Neural progenitor cell (in vitro differentiated cells): ENCODE results near the gene PDRG1. TPM values are rescaled to one million over a fixed set of nuclear protein-coding genes. Genes with fewer than 3 reads are reported as not detected.

ENCODE experiments used
- DNase-seq: peaks from one replicate; pipeline ENCODE4 v3.0.0-alpha.2; 2016; ENCODE audit warnings: low spot score
- H2AFZ ChIP-seq: fragments of 200-600 bp; sonication (generic); replicated peaks from 2 replicates; pipeline ENCODE4 v1.6.1; 2016; ENCODE audit warnings: antibody characterized with exemption
- H3F3A ChIP-seq: fragments of 200-600 bp; sonication (generic); 2 replicates; pipeline ENCODE4 v1.6.1; 2016; ENCODE audit warnings: antibody characterized with exemption, low read depth
- H3K27ac ChIP-seq: fragments of 200-600 bp; sonication (generic); 2 replicates; pipeline ENCODE4 v1.5.1; 2016; ENCODE audit warnings: mild to moderate bottlenecking
- H3K27me3 ChIP-seq: fragments of 200-600 bp; sonication (generic); 2 replicates; pipeline ENCODE4 v1.6.1; 2016; ENCODE audit warnings: mild to moderate bottlenecking, moderate library complexity
- H3K36me3 ChIP-seq: fragments of 200-600 bp; sonication (generic); 2 replicates; pipeline ENCODE4 v1.5.1; 2016
- H3K4me1 ChIP-seq: fragments of 200-600 bp; sonication (generic); 2 replicates; pipeline ENCODE4 v1.6.1; 2016; ENCODE audit warnings: mixed run types
- H3K4me2 ChIP-seq: fragments of 200-600 bp; sonication (generic); 2 replicates; pipeline ENCODE4 v1.6.1; 2016
- H3K4me3 ChIP-seq: fragments of 200-600 bp; sonication (generic); 2 replicates; pipeline ENCODE4 v1.5.1; 2016
- H3K79me2 ChIP-seq: fragments of 200-600 bp; sonication (generic); 2 replicates; pipeline ENCODE4 v1.6.1; 2016; ENCODE audit warnings: low read depth
- H3K9ac ChIP-seq: fragments of 200-600 bp; sonication (generic); 2 replicates; pipeline ENCODE4 v1.6.1; 2016
- H3K9me3 ChIP-seq: fragments of 200-600 bp; sonication (generic); 2 replicates; pipeline ENCODE4 v1.5.1; 2016; ENCODE audit warnings: low read depth
- H4K20me1 ChIP-seq: fragments of 200-600 bp; sonication (generic); 2 replicates; pipeline ENCODE4 v1.6.1; 2016; ENCODE audit warnings: low read depth
- H3K27ac Mint-ChIP-seq: 3 replicates; pipeline ENCODE4 v1.8.0; 2021; ENCODE audit warnings: mixed read lengths
- H3K27me3 Mint-ChIP-seq: 2 replicates; pipeline ENCODE4 v1.8.0; 2022; ENCODE audit warnings: low read depth, mild to moderate bottlenecking, inconsistent platforms, moderate library complexity, mixed read lengths; ENCODE audit not compliant: insufficient read depth
- H3K36me3 Mint-ChIP-seq: 3 replicates; pipeline ENCODE4 v1.8.0; 2021; ENCODE audit warnings: mixed read lengths
- H3K4me1 Mint-ChIP-seq: 3 replicates; pipeline ENCODE4 v1.8.0; 2021; ENCODE audit warnings: mixed read lengths
- H3K4me3 Mint-ChIP-seq: 3 replicates; pipeline ENCODE4 v1.8.0; 2021; ENCODE audit warnings: mild to moderate bottlenecking, moderate library complexity, mixed read lengths
- H3K9me3 Mint-ChIP-seq: 3 replicates; pipeline ENCODE4 v1.8.0; 2020; ENCODE audit warnings: mixed read lengths
- EZH2 ChIP-seq: fragments of 200-600 bp; sonication (generic); IDR thresholded peaks from 2 replicates; pipeline ENCODE4 v1.6.1; 2017; ENCODE audit warnings: antibody characterized with exemption, mild to moderate bottlenecking, moderate library complexity
- EZH2phosphoT487 ChIP-seq: fragments of 200-600 bp; sonication (generic); IDR thresholded peaks from 2 replicates; pipeline ENCODE4 v1.6.1; 2017; ENCODE audit warnings: antibody characterized with exemption
- total RNA-seq: library from RNA; depleted of rRNA; stranded (reverse); fragments of >200 nt; gene quantifications from 2 replicates; pipeline ENCODE4 v1.2.3, GENCODE V29; 2015; ENCODE audit warnings: low replicate concordance
- TF ChIP-seq, protein P1 (sequence below): fragments of 200-600 bp; sonication (generic); IDR thresholded peaks from 2 replicates; pipeline ENCODE4 v1.5.1; 2017; ENCODE audit warnings: antibody characterized with exemption, mild to moderate bottlenecking

PDRG1 gene
- total RNA-seq, 1 donor from 2014 or later, result 11.1 TPM

DNA sequence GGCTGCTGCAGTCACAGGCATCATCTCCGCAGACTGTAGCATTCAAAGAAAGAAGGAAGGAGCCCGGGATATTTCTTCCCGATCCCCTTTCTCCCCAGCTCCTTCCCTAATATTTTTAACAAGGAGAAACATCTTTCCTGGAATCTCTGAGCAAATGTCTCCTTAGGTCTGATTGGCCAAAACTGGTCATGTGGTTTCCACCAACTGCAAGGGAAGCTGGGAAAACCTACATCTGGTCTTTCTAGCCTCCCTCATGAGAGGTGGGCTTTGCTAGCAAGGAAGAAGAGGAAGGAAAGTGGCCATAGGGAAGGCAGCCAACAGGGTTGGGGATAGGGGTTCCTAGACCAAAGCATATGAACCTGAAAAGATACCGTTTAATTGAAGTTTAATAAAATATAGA lies 35.1 kb downstream of the PDRG1 start:
- peaks cover 2% of the 10 kb centered on the region for H3K9me3 Mint-ChIP-seq
- no peak overlapping the region for H3K4me2 ChIP-seq
- peaks cover 30% of the 10 kb centered on the region for H3K4me1 Mint-ChIP-seq

DNA sequence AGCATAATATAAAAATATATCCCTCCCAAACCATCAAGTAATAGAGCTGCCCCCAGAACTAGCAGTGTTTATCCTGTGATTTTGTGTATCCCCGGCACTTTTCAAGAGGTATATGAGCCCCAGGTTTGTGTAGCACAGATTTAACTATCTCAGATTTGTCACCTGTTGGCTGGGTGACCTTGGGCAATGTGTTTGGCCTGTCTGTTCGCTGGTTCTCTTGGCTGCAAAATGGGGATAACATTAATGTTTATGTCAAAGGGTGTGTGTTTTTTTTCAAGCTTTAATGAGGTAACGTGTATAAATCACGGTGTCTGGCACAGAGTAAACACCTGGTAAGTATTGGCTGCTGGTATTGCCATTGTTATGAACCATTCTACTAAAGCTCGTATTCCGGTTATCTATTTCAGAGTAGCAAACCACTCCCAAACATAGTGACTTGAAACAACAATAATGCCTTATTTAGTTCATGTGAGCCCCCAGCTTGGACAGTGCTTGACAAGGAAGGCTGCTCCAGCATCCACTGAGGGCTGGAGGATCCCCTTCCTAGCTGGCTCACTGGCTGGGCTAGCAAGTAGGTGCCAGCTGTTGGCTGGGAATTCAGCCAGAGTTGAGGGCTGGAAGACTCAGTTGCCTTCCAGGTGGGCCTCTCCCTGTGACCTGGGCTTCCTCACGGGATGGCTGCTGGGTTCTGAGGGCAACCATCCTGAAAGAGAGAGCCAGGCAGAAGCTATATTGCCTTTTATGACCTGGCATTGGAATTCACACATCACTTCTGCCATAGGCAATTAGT lies 36.2 kb downstream of the PDRG1 start:
- Histone ChIP-seq H3K9ac (no peak overlapping the region), H3K36me3 (no peaks in the 10 kb centered on the region), H3K79me2 (no peaks in the 10 kb centered on the region), H3K4me3 (no peak overlapping the region), H4K20me1 (no peaks in the 10 kb centered on the region), H3K27ac (no peak overlapping the region), H2AFZ (no peak overlapping the region), H3K4me1 (peaks cover 17% of the 10 kb centered on the region), H3F3A (peaks cover 14% of the 10 kb centered on the region), H3K9me3 (no peaks in the 10 kb centered on the region), H3K27me3 (no peaks in the 10 kb centered on the region), H3K4me2 (no peak overlapping the region)
- no peak overlapping the region for H3K27ac Mint-ChIP-seq
- H3K9me3 Mint-ChIP-seq, result peaks cover under 1% of the 10 kb centered on the region
- no peak overlapping the region for H3K4me3 Mint-ChIP-seq
- H3K27me3 Mint-ChIP-seq, result peaks cover 12% of the 10 kb centered on the region
- H3K4me1 Mint-ChIP-seq, result peaks cover 30% of the 10 kb centered on the region
- no peak for DNase-seq
- H3K36me3 Mint-ChIP-seq, result no peaks in the 10 kb centered on the region
- TF ChIP-seq, protein P1, sequence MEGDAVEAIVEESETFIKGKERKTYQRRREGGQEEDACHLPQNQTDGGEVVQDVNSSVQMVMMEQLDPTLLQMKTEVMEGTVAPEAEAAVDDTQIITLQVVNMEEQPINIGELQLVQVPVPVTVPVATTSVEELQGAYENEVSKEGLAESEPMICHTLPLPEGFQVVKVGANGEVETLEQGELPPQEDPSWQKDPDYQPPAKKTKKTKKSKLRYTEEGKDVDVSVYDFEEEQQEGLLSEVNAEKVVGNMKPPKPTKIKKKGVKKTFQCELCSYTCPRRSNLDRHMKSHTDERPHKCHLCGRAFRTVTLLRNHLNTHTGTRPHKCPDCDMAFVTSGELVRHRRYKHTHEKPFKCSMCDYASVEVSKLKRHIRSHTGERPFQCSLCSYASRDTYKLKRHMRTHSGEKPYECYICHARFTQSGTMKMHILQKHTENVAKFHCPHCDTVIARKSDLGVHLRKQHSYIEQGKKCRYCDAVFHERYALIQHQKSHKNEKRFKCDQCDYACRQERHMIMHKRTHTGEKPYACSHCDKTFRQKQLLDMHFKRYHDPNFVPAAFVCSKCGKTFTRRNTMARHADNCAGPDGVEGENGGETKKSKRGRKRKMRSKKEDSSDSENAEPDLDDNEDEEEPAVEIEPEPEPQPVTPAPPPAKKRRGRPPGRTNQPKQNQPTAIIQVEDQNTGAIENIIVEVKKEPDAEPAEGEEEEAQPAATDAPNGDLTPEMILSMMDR, result no peak
- TF ChIP-seq EZH2phosphoT487 (no peak), EZH2 (no peak)

More for the DNA sequence above, 35.1 kb downstream of the PDRG1 start:
- no peaks in the 10 kb centered on the region for H3K9me3 ChIP-seq
- H3K79me2 ChIP-seq, result no peaks in the 10 kb centered on the region
- no peak overlapping the region for H2AFZ ChIP-seq
- no peaks in the 10 kb centered on the region for H3K27me3 ChIP-seq
- H3K27ac ChIP-seq, result no peak overlapping the region
- H3K36me3 ChIP-seq, result no peaks in the 10 kb centered on the region
- no peak overlapping the region for H3K9ac ChIP-seq
- peaks cover 9% of the 10 kb centered on the region for H3K4me1 ChIP-seq
- no peak for DNase-seq
- Mint-ChIP-seq H3K36me3 (no peaks in the 10 kb centered on the region), H3K27ac (no peak overlapping the region), H3K27me3 (peaks cover 13% of the 10 kb centered on the region), H3K4me3 (no peak overlapping the region)
- no peak for TF ChIP-seq EZH2
- TF ChIP-seq EZH2phosphoT487, result no peak
- TF ChIP-seq, protein P1, result no peak
- no peaks in the 10 kb centered on the region for H4K20me1 ChIP-seq
- H3F3A ChIP-seq, result peaks cover 5% of the 10 kb centered on the region
- no peak overlapping the region for H3K4me3 ChIP-seq

DNA sequence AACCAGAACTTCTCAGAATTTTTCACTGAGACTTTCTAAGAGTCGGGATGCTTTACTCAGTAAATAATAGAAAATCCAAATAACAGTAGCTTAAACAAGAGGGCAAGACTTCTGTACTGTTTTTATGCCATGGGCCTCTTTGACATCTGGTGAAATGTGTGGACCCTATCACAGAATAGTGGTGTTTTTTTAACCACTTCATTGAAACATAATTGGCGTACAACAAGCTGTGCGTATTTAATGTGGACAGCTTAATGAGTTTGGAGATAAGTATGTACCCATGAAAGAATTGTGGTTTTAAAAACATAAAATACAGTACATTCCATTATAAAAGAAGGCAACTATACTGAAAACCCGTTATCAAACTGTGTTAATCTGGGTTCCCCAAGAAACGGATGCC lies 37.7 kb downstream of the PDRG1 start:
- Histone ChIP-seq H3K4me2 (no peak overlapping the region), H4K20me1 (no peaks in the 10 kb centered on the region), H3K9ac (no peak overlapping the region), H3K27ac (no peak overlapping the region), H2AFZ (no peak overlapping the region), H3K4me3 (no peak overlapping the region), H3K36me3 (no peaks in the 10 kb centered on the region), H3F3A (peaks cover 14% of the 10 kb centered on the region), H3K4me1 (peaks cover 17% of the 10 kb centered on the region), H3K9me3 (no peaks in the 10 kb centered on the region), H3K27me3 (no peaks in the 10 kb centered on the region), H3K79me2 (no peaks in the 10 kb centered on the region)
- DNase-seq, result no peak
- no peak overlapping the region for H3K4me3 Mint-ChIP-seq
- H3K4me1 Mint-ChIP-seq, result peaks cover 20% of the 10 kb centered on the region
- H3K9me3 Mint-ChIP-seq, result no peaks in the 10 kb centered on the region
- no peaks in the 10 kb centered on the region for H3K36me3 Mint-ChIP-seq
- no peak overlapping the region for H3K27ac Mint-ChIP-seq
- peaks cover 4% of the 10 kb centered on the region for H3K27me3 Mint-ChIP-seq
- no peak for TF ChIP-seq EZH2

DNA sequence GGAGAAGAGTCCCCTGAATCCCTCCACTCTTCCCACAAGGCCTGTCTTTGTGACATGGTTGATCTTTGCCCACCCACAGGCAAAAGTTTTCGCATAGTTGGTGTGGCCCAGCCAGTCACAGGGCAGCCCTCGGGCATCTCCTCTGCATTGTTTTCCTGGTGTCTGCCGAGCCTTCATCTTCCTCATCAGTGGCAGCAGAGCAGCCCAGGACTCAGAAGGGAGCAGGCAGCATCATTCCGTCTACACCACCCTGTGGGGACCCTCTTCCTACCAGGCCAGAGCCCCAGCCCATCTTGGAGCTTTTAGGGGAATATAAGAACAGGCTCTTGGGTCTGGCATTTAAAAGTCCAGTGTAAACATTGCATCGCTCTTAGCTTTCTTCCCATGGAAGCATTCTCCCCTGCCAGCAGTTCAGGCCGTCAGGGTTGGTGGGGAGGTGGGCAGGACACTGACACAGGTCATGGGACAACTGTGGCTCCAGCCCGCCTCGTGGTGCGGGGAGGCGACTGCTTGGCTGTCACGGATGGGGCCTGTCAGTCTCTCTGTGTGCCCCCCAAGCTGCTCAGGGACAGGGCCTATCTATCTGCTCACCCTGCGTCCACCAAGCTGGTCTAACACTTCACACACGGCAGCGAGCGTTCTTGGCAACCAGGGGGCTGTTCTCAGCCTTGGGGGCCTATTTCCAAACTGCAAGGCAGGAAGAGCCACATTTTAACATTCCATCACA lies 38.3 kb downstream of the PDRG1 start:
- Histone ChIP-seq H3K79me2 (no peaks in the 10 kb centered on the region), H3K4me3 (no peak overlapping the region), H2AFZ (no peak overlapping the region), H3K9me3 (no peaks in the 10 kb centered on the region), H3K4me2 (no peak overlapping the region), H3K27ac (no peak overlapping the region), H4K20me1 (no peaks in the 10 kb centered on the region), H3K9ac (no peak overlapping the region), H3K4me1 (peaks cover 17% of the 10 kb centered on the region), H3K36me3 (no peaks in the 10 kb centered on the region), H3K27me3 (no peaks in the 10 kb centered on the region), H3F3A (peaks cover 14% of the 10 kb centered on the region)
- DNase-seq, result no peak
- H3K4me3 Mint-ChIP-seq, result no peak overlapping the region
- peaks cover 7% of the 10 kb centered on the region for H3K27me3 Mint-ChIP-seq
- no peaks in the 10 kb centered on the region for H3K9me3 Mint-ChIP-seq
- H3K4me1 Mint-ChIP-seq, result peaks cover 16% of the 10 kb centered on the region
- TF ChIP-seq EZH2phosphoT487, result no peak
- TF ChIP-seq, protein P1, result no peak
- H3K27ac Mint-ChIP-seq, result no peak overlapping the region
- no peaks in the 10 kb centered on the region for H3K36me3 Mint-ChIP-seq
